Brain pericyte (primary cell): Measurements from ENCODE around the gene PRAMEF26.
"Not testable (repeated sequence)": the region's sequence is repeated elsewhere in the genome, so short reads cannot be mapped to it uniquely, and the experiment has no call there.

ENCODE experiments used
- DNase-seq: peaks from one replicate; pipeline ENCODE4 v3.0.0-alpha.2; 2012; ENCODE audit warnings: low read depth, low spot score

PRAMEF26 gene

GRCh38 chr1:13155909-13156308 is at the start of gene PRAMEF26:
PRAMEF26 (minus strand) TSS chr1:13156009; CDS start chr1:13153095, 2,914 bp downstream.
- not testable (repeated sequence) for DNase-seq

GRCh38 chr1:13201309-13201708 is 45.5 kb upstream of the PRAMEF26 start, which contains the start of gene PRAMEF13:
PRAMEF13 (minus strand) TSS chr1:13201409; CDS start chr1:13199589, 1,820 bp downstream.
- not testable (repeated sequence) for DNase-seq

- DNase-seq = not testable (repeated sequence)
Observed at GRCh38 chr1:13171548-13171947, 15.7 kb upstream of the PRAMEF26 start, which contains the start of gene PRAMEF9. PRAMEF9 (plus strand) TSS chr1:13171848; CDS start chr1:13175281, 3,433 bp downstream.

GRCh38 chr1:13165531-13165930 is 9.7 kb upstream of the PRAMEF26 start, which contains the start of gene HNRNPCL4:
HNRNPCL4 (minus strand) TSS chr1:13165631; CDS start chr1:13165467, 164 bp downstream.
- not testable (repeated sequence) for DNase-seq

GRCh38 chr1:13116754-13117153 is 39.1 kb downstream of the PRAMEF26 start, which contains the start of gene HNRNPCL2:
HNRNPCL2 (minus strand) TSS chr1:13116854; CDS start chr1:13116400, 454 bp downstream.
- not testable (repeated sequence) for DNase-seq
